Hepatocyte (in vitro differentiated cells): ENCODE measurements around the gene ARMC8. TPM values are rescaled to one million over a fixed set of nuclear protein-coding genes. Genes with fewer than 3 reads are reported as not detected.
A peak's percentile ranks its signal among the peaks of the same experiment; 100 is the strongest.

Experiments used
- DNase-seq: peaks from one replicate; pipeline ENCODE4 v3.0.0-alpha.2; 2016; ENCODE audit warnings: low spot score
- H2AFZ ChIP-seq: fragments of 200-600 bp; sonication (generic); 2 replicates; pipeline ENCODE4 v1.6.0; 2016; ENCODE audit warnings: antibody characterized with exemption, mild to moderate bottlenecking
- H3K27ac ChIP-seq: fragments of 200-600 bp; sonication (generic); 2 replicates; pipeline ENCODE4 v1.5.1; 2016; ENCODE audit warnings: mild to moderate bottlenecking
- H3K27me3 ChIP-seq: fragments of 200-600 bp; sonication (generic); 2 replicates; pipeline ENCODE4 v1.6.1; 2016
- H3K36me3 ChIP-seq: fragments of 200-600 bp; sonication (generic); replicated peaks from 2 replicates; pipeline ENCODE4 v1.5.1; 2016; ENCODE audit warnings: low read depth; ENCODE audit not compliant: insufficient read depth
- H3K4me1 ChIP-seq: fragments of 200-600 bp; sonication (generic); 2 replicates; pipeline ENCODE4 v1.5.1; 2016; ENCODE audit warnings: mild to moderate bottlenecking, moderate library complexity; ENCODE audit not compliant: insufficient read depth
- H3K4me2 ChIP-seq: fragments of 200-600 bp; sonication (generic); 2 replicates; pipeline ENCODE4 v1.6.0; 2016
- H3K4me3 ChIP-seq: fragments of 200-600 bp; sonication (generic); 2 replicates; pipeline ENCODE4 v1.5.1; 2016; ENCODE audit warnings: mild to moderate bottlenecking
- H3K79me2 ChIP-seq: fragments of 200-600 bp; sonication (generic); 2 replicates; pipeline ENCODE4 v1.6.0; 2017; ENCODE audit warnings: mild to moderate bottlenecking
- H3K9me2 ChIP-seq: fragments of 200-600 bp; sonication (generic); replicated peaks from 2 replicates; pipeline ENCODE4 v1.6.0; 2017; ENCODE audit warnings: mild to moderate bottlenecking; ENCODE audit not compliant: insufficient read depth
- H3K9me3 ChIP-seq: fragments of 200-600 bp; sonication (generic); 2 replicates; pipeline ENCODE4 v1.5.1; 2016; ENCODE audit warnings: low read depth, mild to moderate bottlenecking
- H4K20me1 ChIP-seq: fragments of 200-600 bp; sonication (generic); 2 replicates; pipeline ENCODE4 v1.6.0; 2016; ENCODE audit warnings: mild to moderate bottlenecking; ENCODE audit not compliant: insufficient read depth, poor library complexity, severe bottlenecking
- CTCF ChIP-seq: fragments of 200-600 bp; sonication (generic); IDR thresholded peaks from 2 replicates; pipeline ENCODE4 v1.5.1; 2016; ENCODE audit warnings: antibody characterized with exemption, mild to moderate bottlenecking; ENCODE audit not compliant: poor library complexity
- EZH2 ChIP-seq: fragments of 200-600 bp; sonication (generic); IDR thresholded peaks from 2 replicates; pipeline ENCODE4 v1.6.1; 2016; ENCODE audit warnings: antibody characterized with exemption, mild to moderate bottlenecking, borderline replicate concordance
- EZH2phosphoT487 ChIP-seq: fragments of 200-600 bp; sonication (generic); IDR thresholded peaks from one replicate; pipeline ENCODE4 v1.6.1; 2018; ENCODE audit warnings: antibody characterized with exemption, mild to moderate bottlenecking, low read depth, moderate library complexity; ENCODE audit not compliant: unreplicated experiment, severe bottlenecking
- WGBS: methylation state at CpG from one replicate; pipeline ENCODE4 v1.1.6; 2016; ENCODE audit warnings: low lambda C conversion rate; ENCODE audit errors: missing lambda C conversion rate; 5-methylcytosine and 5-hydroxymethylcytosine counted together
- polyA plus RNA-seq: library from polyadenylated mRNA; unstranded; fragments of >200 nt; fragmentation: Nextera tagmentation; extraction: Ambion mirVana; gene quantifications from 2 replicates; pipeline ENCODE4 v1.2.1, GENCODE V29; 2016
- total RNA-seq: library from RNA; depleted of rRNA; stranded (reverse); fragments of >200 nt; gene quantifications from 2 replicates; pipeline ENCODE4 v1.2.3, GENCODE V29; 2014

Gene ARMC8
- total and polyA plus RNA-seq, 2 experiments from 2014 or later = 46.4 to 52.4 TPM

GRCh38 chr3:138195481-138195880 is 8.4 kb downstream of the ARMC8 start:
- H3K4me1 ChIP-seq = no peaks in the 10 kb centered on the region
- no peaks in the 10 kb centered on the region for H3K27me3 ChIP-seq
- TF ChIP-seq EZH2phosphoT487 (no peak), CTCF (no peak), EZH2 (no peak)
- H2AFZ ChIP-seq = no peak overlapping the region
- 94% methylated on average over 2 of the region's 2 CpGs for WGBS
- DNase-seq = no peak
- H3K36me3 ChIP-seq = no peaks in the 10 kb centered on the region
- H3K79me2 ChIP-seq = peaks cover 96% of the 10 kb centered on the region
- H3K27ac ChIP-seq = no peak overlapping the region
- H3K9me2 ChIP-seq = no peaks in the 10 kb centered on the region
- no peak overlapping the region for H3K4me3 ChIP-seq
- H3K4me2 ChIP-seq = no peak overlapping the region
- H4K20me1 ChIP-seq = peaks cover 96% of the 10 kb centered on the region
- no peaks in the 10 kb centered on the region for H3K9me3 ChIP-seq

GRCh38 chr3:138196023-138196422 is 8.9 kb downstream of the ARMC8 start:
- TF ChIP-seq EZH2 = no peak
- TF ChIP-seq CTCF = no peak
- no peak for TF ChIP-seq EZH2phosphoT487
- H3K9me3 ChIP-seq = no peaks in the 10 kb centered on the region
- 93% methylated on average over 2 of the region's 2 CpGs for WGBS
- H3K4me2 ChIP-seq = no peak overlapping the region
- no peaks in the 10 kb centered on the region for H3K36me3 ChIP-seq
- H4K20me1 ChIP-seq = peaks cover 97% of the 10 kb centered on the region
- H3K9me2 ChIP-seq = no peaks in the 10 kb centered on the region
- no peaks in the 10 kb centered on the region for H3K27me3 ChIP-seq
- no peak overlapping the region for H3K27ac ChIP-seq
- no peak for DNase-seq
- peaks cover 96% of the 10 kb centered on the region for H3K79me2 ChIP-seq
- no peak overlapping the region for H3K4me3 ChIP-seq
- H3K4me1 ChIP-seq = no peaks in the 10 kb centered on the region
- H2AFZ ChIP-seq = no peak overlapping the region

GRCh38 chr3:138197058-138197457 is 10.0 kb downstream of the ARMC8 start:
- TF ChIP-seq EZH2 (no peak), CTCF (no peak), EZH2phosphoT487 (no peak)
- no peaks in the 10 kb centered on the region for H3K9me2 ChIP-seq
- H3K9me3 ChIP-seq = no peaks in the 10 kb centered on the region
- peaks cover 96% of the 10 kb centered on the region for H3K79me2 ChIP-seq
- H2AFZ ChIP-seq = no peak overlapping the region
- no peak overlapping the region for H3K4me3 ChIP-seq
- no peak overlapping the region for H3K27ac ChIP-seq
- peaks cover 100% of the 10 kb centered on the region for H4K20me1 ChIP-seq
- WGBS = 63% methylated on average over 5 of the region's 5 CpGs
- no peak overlapping the region for H3K4me2 ChIP-seq
- DNase-seq = peak; percentile 54
- no peaks in the 10 kb centered on the region for H3K27me3 ChIP-seq
- H3K36me3 ChIP-seq = no peaks in the 10 kb centered on the region
- H3K4me1 ChIP-seq = no peaks in the 10 kb centered on the region

- Histone ChIP-seq H3K4me1 (no peaks in the 10 kb centered on the region), H2AFZ (no peak overlapping the region), H3K9me3 (no peaks in the 10 kb centered on the region), H3K4me2 (no peak overlapping the region), H3K4me3 (no peak overlapping the region), H3K36me3 (no peaks in the 10 kb centered on the region), H3K27me3 (no peaks in the 10 kb centered on the region), H3K9me2 (no peaks in the 10 kb centered on the region), H3K27ac (no peak overlapping the region), H3K79me2 (peaks cover 96% of the 10 kb centered on the region), H4K20me1 (peaks cover 100% of the 10 kb centered on the region)
- TF ChIP-seq EZH2phosphoT487 = no peak
- no peak for TF ChIP-seq EZH2
- no peak for TF ChIP-seq CTCF
- DNase-seq = no peak
- WGBS = 57% methylated on average over 1 of the region's 1 CpG
Observed at GRCh38 chr3:138197524-138197923, 10.4 kb downstream of the ARMC8 start.
